KMS-11 (cell line): Measurements from ENCODE around the gene GOLIM4.

ENCODE experiments used
- H2AFZ ChIP-seq: fragments of 200-600 bp; sonication (generic); 2 replicates; pipeline ENCODE4 v1.6.1; 2016; ENCODE audit warnings: antibody characterized with exemption, mixed run types, low read depth
- H3K27ac ChIP-seq: fragments of 200-600 bp; sonication (generic); 2 replicates; pipeline ENCODE4 v1.6.1; 2016; ENCODE audit warnings: mild to moderate bottlenecking, mixed run types
- H3K27me3 ChIP-seq: fragments of 200-600 bp; sonication (generic); 2 replicates; pipeline ENCODE4 v1.6.1; 2017; ENCODE audit warnings: mild to moderate bottlenecking, low read depth, mixed run types, moderate library complexity; ENCODE audit not compliant: insufficient read depth
- H3K36me3 ChIP-seq: fragments of 200-600 bp; sonication (generic); 2 replicates; pipeline ENCODE4 v1.6.1; 2017; ENCODE audit warnings: mild to moderate bottlenecking, mixed run types; ENCODE audit not compliant: insufficient read depth
- H3K4me1 ChIP-seq: fragments of 200-600 bp; sonication (generic); 2 replicates; pipeline ENCODE4 v1.6.1; 2016; ENCODE audit warnings: mild to moderate bottlenecking, low read depth, mixed run types; ENCODE audit not compliant: poor library complexity, severe bottlenecking
- H3K4me2 ChIP-seq: fragments of 200-600 bp; sonication (generic); 2 replicates; pipeline ENCODE4 v1.7.0; 2016; ENCODE audit warnings: mild to moderate bottlenecking, mixed run types
- H3K4me3 ChIP-seq: fragments of 200-600 bp; sonication (generic); IDR thresholded peaks from 2 replicates; pipeline ENCODE4 v1.6.1; 2017; ENCODE audit warnings: low read depth, low read length, mixed read lengths; ENCODE audit not compliant: insufficient read depth
- H3K79me2 ChIP-seq: fragments of 200-600 bp; sonication (generic); 2 replicates; pipeline ENCODE4 v1.6.1; 2016; ENCODE audit warnings: low read depth, mixed run types; ENCODE audit not compliant: insufficient read depth
- H3K9ac ChIP-seq: fragments of 200-600 bp; sonication (generic); 2 replicates; pipeline ENCODE4 v1.6.1; 2016; ENCODE audit warnings: mild to moderate bottlenecking, mixed run types
- H4K20me1 ChIP-seq: fragments of 200-600 bp; sonication (generic); 2 replicates; pipeline ENCODE4 v1.6.1; 2016; ENCODE audit warnings: mild to moderate bottlenecking, mixed run types; ENCODE audit not compliant: insufficient read depth
- TF ChIP-seq, protein P1 (sequence below): fragments of 200-600 bp; sonication (generic); conservative IDR thresholded peaks from 2 replicates; pipeline ENCODE4 v1.6.1; 2017; ENCODE audit warnings: low read depth, mild to moderate bottlenecking, antibody characterized with exemption, low read length, moderate library complexity, mixed read lengths

The GOLIM4 gene

DNA sequence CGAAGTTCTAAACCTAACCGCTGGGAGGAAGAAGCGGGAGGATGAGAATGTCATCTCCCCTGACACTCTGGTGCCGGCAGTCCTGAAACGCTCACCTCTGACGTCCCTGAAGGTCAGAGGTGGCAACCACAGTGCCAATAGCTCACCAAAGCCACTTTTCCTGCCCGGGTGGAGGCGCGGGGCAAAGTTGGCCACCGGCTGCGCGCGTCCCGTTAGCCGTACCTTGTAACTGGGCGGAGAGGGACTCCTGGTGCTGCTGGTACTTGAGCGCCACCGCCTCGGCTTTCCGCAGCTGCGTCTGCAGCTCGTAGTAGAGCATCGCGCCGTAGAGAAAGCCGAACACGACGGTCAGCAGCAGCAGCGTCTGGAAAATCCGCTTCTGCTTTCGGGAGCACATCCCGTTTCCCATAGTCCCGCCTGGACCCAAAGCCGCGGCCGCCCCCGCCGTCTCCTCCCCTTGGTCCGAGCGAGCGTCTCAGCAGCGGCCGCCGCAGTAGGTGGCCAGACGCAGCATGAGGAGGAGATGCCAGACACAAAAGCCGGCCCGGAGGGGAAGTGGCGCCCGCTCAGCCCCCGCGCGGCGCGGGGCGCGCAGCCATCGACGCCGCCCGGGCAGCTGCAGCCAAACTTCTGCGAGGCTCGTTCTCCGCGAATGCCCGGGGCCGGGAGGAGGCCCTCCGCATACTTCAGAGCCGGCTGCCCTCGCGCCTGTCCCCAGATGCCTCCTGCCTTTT lies 680 bp downstream of the GOLIM4 start:
- no peak overlapping the region for H3K4me3 ChIP-seq

DNA sequence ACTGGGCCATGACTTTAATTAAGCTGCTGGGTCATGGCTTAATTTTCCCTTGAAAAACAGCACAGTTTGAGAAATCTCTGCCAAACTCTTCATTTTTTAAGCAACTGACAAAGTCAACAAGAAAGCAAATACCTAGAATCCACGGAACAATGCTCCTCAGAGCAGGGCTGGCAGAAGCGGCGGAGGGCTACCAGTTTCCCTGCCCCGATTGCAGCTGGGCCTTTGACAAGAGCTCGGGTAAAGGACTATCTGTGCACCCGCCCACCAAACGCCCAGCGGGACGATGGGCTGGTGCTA lies 1.2 kb downstream of the GOLIM4 start:
- Histone ChIP-seq H3K4me1 (peaks cover 52% of the 10 kb centered on the region), H3K36me3 (no peaks in the 10 kb centered on the region), H3K9ac (peak overlapping the region; percentile 85; the same call in 1 of the 2 replicates), H3K4me2 (peak overlapping the region; percentile 93), H3K27ac (peak overlapping the region; percentile 85), H2AFZ (peak overlapping the region; percentile 85), H4K20me1 (peaks cover 11% of the 10 kb centered on the region), H3K27me3 (no peaks in the 10 kb centered on the region), H3K4me3 (no peak overlapping the region), H3K79me2 (peaks cover 53% of the 10 kb centered on the region)
- TF ChIP-seq, protein P1, sequence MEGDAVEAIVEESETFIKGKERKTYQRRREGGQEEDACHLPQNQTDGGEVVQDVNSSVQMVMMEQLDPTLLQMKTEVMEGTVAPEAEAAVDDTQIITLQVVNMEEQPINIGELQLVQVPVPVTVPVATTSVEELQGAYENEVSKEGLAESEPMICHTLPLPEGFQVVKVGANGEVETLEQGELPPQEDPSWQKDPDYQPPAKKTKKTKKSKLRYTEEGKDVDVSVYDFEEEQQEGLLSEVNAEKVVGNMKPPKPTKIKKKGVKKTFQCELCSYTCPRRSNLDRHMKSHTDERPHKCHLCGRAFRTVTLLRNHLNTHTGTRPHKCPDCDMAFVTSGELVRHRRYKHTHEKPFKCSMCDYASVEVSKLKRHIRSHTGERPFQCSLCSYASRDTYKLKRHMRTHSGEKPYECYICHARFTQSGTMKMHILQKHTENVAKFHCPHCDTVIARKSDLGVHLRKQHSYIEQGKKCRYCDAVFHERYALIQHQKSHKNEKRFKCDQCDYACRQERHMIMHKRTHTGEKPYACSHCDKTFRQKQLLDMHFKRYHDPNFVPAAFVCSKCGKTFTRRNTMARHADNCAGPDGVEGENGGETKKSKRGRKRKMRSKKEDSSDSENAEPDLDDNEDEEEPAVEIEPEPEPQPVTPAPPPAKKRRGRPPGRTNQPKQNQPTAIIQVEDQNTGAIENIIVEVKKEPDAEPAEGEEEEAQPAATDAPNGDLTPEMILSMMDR, result no peak

More for the DNA sequence above, 680 bp downstream of the GOLIM4 start:
- Histone ChIP-seq H3K27me3 (no peaks in the 10 kb centered on the region), H3K9ac (peak overlapping the region; percentile 85), H3K79me2 (peaks cover 48% of the 10 kb centered on the region), H3K4me1 (peaks cover 47% of the 10 kb centered on the region), H2AFZ (peak overlapping the region; percentile 85), H3K36me3 (no peaks in the 10 kb centered on the region), H3K4me2 (peak overlapping the region; percentile 93), H4K20me1 (peaks cover 11% of the 10 kb centered on the region), H3K27ac (peak overlapping the region; percentile 85)
- TF ChIP-seq, protein P1, result peak; percentile 13; the same call in 1 of the 2 replicates

DNA sequence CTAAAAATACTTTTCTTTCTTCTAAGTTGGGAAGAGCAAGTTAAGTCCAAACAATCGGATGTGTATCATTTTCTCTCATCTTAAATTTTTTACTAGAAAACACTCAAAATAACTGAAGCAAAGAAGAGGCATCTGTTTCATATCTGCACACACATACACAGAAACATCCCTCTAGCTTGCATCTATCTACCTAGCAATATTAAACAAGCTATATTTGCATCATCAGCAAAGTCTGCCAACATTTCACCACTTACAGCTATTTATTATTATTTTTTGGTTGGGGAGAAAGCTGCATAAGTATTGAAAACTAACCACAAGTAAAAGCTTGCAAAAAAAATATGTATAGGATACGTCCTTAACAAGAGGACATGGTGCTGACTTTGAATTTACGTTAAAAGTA lies 1.9 kb downstream of the GOLIM4 start:
- Histone ChIP-seq H3K9ac (peak overlapping the region; percentile 85), H3K27ac (peak overlapping the region; percentile 85), H4K20me1 (peaks cover 11% of the 10 kb centered on the region), H3K36me3 (no peaks in the 10 kb centered on the region), H3K4me3 (peak overlapping the region; percentile 69), H3K27me3 (no peaks in the 10 kb centered on the region), H3K4me2 (peak overlapping the region; percentile 93), H3K4me1 (peaks cover 59% of the 10 kb centered on the region), H3K79me2 (peaks cover 60% of the 10 kb centered on the region), H2AFZ (no peak overlapping the region)
- TF ChIP-seq, protein P1, result no peak

DNA sequence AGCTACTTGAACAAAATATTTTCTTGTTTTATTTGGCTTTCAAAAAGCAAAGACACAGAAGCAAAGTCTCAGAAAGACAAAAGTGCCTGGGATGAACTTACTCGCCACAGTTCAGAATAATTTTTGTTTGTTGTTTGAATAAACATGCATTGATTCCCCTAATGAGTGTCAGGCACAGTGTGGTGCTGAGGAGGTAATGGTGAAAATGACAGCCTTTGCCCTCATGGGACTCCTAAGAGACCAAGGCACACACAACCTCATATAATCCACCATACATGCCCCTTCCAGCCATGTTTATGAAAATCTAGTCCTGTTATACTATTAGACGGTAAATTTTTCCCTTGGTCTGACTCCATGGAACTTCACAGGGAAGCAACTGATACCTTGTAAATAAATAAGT lies 2.5 kb downstream of the GOLIM4 start:
- Histone ChIP-seq H4K20me1 (peaks cover 11% of the 10 kb centered on the region), H3K9ac (peak overlapping the region; percentile 85), H3K4me1 (peaks cover 65% of the 10 kb centered on the region), H3K27ac (peak overlapping the region; percentile 85; the same call in 1 of the 2 replicates), H3K4me3 (peak overlapping the region; percentile 69), H3K27me3 (no peaks in the 10 kb centered on the region), H3K79me2 (peaks cover 66% of the 10 kb centered on the region), H3K36me3 (no peaks in the 10 kb centered on the region), H2AFZ (no peak overlapping the region), H3K4me2 (peak overlapping the region; percentile 93)
- TF ChIP-seq, protein P1, result no peak
